ENCODE data around the gene BAIAP2.

- TF ChIP-seq CTCF (conservative IDR thresholded peaks at IDR 0.05; ENCODE audit: low read length) (no peak), EZH2phosphoT487 (IDR thresholded peaks at IDR 0.05; ENCODE audit: borderline replicate concordance) (no peak)
Observed at GRCh38 chr17:81039096-81039495, 4.1 kb downstream of the BAIAP2 start.

Data from Loucy (cell line).